ENCODE measurements around the gene ZNF644.
"Not testable (repeated sequence)": the region's sequence is repeated elsewhere in the genome, so short reads cannot be mapped to it uniquely, and the experiment has no call there.

The ZNF644 gene

GRCh38 chr1:90977522-90977921, 44.3 kb downstream of the ZNF644 start:
- DNase-seq: no peak

DNA sequence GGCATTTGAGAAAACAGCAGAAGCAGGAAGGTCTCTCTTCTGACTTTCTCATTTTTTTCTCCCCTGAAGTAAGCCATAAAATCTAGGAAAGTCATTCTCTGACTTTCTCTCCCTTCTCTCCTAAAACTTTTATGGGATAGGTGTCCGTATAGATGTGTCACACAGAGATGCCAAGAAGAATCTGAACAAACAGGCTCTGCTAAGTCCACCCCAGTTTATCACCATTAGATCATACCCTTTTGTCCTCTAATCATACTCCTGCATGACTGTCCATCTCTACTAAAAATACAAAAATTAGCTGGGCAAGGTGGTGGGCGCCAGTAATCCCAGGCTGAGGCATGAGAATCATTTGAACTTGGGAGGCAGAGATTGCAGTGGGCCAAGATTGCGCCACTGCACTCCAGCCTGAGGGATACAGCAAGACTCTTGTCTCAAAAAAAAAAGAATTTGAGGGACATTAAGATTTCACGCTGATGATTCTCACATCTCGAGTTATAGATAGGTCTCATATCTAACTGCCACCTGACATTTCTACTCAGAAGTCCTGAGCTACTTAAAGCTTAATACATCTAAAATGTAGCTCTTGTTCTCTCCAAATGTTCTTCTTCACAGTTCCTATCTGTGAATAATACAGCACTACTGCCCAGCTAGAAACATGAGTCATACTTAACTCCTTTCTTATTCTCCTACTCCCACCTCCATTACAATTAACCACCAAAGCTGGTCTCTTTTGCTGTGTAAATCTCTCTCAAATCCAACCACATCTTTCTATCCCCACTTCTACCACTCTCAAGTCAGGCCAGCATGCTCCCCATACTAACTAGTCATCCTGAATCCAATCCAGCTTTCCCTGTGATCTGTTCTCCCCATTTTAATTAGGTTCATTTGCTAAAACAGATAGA, 47.7 kb downstream of the ZNF644 start:
- DNase-seq: no peak

DNA sequence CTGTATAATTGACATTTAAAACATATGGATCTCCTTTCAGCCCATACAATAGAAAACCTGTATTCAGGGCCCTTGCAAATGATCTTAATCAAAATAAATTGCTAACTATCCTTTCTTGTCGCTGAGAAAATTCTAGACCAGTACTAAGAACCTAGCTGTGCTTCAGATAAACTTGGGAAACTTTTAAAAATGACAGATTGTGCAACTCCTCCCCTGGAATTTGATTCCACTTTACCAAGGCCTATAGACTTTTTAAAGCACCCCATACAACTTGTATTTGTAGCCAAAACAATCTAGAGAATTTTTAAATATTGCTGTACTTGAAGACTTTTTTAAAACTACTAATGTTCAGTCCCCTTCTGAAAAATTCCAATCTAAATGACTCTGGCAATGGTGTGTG, 51.6 kb downstream of the ZNF644 start:
- no peak for DNase-seq

DNA sequence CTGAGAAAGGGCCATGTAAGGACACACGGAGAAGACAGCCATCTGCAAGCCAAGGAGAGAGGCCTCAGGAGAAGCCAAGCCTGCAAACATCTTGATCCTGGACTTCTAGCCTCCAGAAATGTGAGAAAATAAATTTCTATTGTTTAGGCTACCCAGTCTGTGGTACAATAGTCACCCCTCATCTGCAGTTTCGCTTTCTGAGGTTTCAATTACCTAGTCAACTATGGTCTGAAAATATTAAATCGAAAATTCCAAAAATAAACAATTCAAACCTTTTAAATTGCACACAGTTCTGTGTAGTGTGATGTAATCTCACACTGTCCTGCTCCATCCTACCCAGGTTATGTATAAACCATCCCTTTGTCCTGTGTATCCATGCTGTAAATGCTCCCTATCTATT, 52.6 kb downstream of the ZNF644 start:
- DNase-seq: no peak

DNA sequence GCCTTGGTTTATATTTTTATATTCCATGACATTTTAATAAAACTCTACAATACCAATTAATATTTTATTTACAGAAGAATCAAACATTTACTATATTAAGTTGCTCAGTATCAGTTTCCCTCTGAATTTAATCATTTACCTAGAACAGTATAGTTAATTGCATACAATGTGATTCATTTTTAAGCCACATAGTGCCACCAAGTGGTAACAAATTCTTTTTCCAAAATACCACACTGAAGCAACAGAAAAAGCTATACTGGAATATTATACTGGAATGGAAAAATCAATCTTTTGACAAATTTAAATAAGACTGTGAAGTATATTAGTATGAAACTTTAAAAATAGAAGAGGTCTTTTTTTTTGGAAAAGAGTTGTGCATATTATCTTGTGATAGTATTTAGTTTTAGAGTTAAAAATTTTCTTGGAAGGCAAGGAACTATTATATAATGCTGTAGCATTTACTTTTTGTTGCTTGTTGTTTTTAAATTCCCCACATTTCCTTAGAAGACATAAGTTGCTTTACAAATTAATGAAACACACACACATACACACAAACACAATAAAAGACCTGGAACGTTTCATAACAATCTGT, 57.3 kb downstream of the ZNF644 start:
- DNase-seq: no peak

DNA sequence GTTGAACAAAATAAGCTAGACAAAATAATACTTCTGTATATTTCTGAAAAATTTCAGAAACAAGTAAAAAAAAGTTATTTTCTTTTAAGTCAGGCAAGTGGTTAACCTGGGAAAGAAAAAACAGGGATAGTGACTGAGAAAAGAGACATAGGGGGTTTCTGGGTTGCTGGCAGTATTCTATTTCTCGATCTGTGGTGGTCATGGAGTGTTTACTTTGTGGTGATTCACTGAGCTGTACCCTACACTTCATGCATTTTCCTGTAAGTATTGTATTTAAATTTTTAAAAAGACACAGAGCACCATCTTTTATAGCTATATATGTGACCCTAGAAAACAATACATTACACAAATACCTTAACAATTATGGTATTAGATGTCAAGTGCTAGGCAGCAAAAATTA, 58.2 kb downstream of the ZNF644 start:
- no peak for DNase-seq

GRCh38 chr1:90963236-90963635, 58.6 kb downstream of the ZNF644 start:
- DNase-seq: no peak

DNA sequence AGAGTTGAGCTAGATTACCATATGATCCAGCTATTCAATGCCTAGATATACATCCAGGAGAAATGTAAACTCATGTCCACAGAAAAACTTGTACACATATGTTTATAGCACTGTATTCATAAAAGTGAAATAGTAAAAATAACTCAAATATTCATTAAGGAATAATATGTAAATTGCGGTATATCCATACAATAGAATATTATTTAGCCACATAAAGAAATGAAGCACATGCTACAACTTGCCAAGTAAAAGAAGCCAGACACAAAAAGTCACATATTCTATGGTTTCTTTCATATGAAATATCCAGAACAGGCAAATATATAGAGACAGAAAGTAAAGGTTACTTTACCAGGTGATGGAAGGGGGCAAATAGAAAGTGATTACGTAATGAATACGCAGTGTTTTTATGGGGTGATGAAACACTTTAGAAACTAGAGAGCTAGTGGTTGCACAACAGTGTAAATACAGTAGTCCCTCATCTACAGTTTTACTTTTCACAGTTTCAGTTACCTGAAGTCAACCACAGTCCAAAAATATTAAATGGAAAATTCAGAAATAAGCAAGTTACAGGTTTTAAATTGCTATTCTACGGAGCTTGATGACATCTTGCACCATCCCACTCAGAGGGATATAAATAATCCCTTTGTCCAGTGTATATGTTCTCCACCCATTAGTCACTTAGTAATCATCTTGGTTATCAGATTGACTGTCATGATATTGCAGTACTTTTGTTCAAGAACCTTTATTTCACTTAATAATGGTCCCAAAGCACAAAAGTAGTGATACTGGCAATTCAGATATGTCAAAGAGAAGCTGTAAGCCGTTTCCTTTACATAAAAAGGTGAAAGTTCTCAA, 62.3 kb downstream of the ZNF644 start:
- DNase-seq: no peak

- DNase-seq: no peak
Observed at GRCh38 chr1:90957497-90957896, 64.3 kb downstream of the ZNF644 start.

DNA sequence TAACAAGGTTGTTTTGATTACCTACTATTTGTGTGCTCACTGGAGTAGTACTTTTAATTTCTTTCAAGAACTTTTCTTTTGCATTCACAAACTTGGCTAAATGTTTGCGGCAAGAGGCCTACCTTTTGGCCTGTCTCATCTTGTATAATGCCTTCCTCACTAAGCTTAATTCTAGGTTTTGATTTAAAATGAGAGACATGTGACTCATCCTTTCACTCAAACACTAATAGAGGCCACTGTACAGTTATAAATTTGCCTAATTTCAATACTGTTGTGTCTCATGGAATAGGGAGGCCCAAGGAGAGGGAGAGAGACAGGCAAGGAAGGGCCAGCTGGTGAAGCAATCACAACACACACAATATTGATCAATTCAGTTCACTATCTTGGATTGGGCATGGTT, 66.1 kb downstream of the ZNF644 start:
- no peak for DNase-seq

DNA sequence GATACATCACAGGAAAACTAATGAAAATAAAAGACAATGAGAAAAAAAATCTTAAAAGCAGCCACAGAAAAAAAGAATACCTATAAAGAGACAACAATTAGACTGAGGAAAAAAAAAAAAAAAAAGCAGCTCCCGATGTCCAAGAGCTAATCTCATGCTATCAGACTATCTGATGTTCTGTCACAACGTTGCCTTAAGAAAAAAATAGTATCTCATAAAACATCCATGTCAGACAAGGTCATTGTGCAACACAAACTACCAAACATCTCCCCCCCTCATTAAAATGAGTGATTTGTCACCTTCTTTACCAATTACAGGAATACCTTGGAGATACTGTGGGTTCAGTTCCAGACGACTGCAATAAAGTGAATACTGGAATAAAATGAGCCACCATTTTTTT, 68.9 kb downstream of the ZNF644 start:
- no peak for DNase-seq

- DNase-seq: no peak
Observed at GRCh38 chr1:90951009-90951408, 70.8 kb downstream of the ZNF644 start.

DNA sequence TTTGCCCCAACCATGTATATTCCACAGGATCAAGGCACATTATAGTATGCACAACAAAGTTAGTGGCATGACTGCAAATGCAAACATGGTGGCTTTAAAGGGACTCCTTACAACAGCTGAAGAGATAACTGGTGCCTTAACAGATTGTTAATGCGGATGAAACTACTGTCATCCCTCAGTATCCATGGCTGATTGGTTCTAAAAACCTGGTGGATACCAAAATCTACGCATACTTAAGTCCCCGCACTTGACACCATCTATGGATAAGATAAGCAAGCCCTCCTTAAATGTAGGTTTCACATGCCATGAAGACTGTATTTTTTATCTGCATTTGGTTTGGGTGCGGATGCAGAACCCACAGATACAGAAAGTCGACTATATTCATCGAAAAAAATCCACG, 73.5 kb downstream of the ZNF644 start:
- DNase-seq: no peak

DNA sequence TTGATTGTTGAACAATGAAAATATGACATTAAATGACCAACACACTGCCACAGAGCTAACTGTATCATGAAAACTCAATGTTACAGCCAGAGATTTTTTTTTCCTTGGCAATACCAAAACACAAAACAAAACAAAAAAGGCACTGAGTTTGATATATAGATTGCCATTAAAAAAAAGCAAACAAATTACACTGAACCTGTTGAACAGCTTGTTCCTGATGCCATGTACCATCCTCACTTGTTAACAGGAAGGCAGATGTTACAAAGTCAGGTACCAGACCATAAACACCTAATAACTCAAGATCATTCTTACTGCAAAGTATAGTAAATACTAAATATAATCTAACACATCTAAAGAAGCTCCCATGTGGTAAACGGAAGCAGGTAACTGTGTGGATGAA, 75.2 kb downstream of the ZNF644 start:
- DNase-seq: no peak

GRCh38 chr1:90945287-90945686, 76.5 kb downstream of the ZNF644 start:
- no peak for DNase-seq

- no peak for DNase-seq
Observed at GRCh38 chr1:90943966-90944365, 77.9 kb downstream of the ZNF644 start.

DNA sequence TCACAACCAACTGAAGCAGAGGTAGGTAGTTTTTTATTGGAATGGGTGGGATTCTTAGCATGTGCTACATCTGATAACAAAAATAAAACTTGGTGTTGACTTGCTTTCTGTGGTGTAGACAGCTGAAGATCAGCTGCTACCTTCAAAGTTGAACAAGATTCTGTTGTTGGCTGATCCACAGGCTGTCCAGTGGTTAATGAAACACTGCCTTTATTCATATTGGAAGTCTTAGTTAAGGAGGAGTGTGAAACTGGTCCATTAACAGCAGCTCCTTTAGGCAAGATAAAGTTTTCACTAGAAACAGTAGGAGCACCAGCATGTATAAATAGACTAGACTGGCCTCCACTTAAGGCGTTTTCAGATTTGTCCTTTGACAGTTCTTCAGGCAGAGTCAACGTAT, 81.1 kb downstream of the ZNF644 start:
- no peak for DNase-seq

DNA sequence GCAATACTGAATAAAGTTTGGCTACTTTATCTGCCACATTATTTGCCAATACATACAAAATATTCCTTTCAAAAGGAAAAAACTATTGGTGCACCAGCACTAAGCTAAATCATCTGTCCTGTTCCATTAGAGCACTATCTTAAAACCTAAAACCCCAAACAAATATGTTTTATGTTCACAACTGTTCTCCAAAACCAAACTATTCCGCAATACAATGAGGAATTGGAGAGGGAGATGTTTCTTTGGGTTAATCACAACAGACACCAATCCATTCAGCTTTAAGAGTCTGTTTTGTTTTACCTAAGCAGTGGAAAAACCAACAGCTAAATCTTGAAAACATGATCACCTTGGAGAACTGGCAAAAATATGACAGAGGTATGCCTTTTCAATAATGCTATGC, 85.1 kb downstream of the ZNF644 start:
- no peak for DNase-seq

GRCh38 chr1:90936061-90936460, 85.8 kb downstream of the ZNF644 start:
- no peak for DNase-seq

DNA sequence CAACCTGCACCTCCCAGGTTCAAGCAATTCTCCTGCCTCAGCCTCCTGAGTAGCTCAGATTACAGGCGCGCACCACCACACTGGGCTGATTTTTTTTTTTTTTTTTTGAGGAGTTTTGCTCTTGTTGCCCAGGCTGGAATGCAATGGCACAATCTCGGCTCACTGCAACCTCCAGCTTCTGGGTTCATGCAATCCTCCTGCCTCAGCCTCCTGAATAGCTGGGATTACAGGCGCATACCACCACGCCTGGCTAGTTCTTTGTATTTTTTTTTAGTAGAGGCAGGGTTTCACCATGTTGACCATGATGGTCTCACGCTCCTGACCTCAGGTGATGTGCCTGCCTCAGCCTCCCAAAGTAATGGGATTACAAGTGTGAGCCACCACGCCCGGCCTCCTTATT, 93.6 kb downstream of the ZNF644 start:
- DNase-seq: not testable (repeated sequence)

DNA sequence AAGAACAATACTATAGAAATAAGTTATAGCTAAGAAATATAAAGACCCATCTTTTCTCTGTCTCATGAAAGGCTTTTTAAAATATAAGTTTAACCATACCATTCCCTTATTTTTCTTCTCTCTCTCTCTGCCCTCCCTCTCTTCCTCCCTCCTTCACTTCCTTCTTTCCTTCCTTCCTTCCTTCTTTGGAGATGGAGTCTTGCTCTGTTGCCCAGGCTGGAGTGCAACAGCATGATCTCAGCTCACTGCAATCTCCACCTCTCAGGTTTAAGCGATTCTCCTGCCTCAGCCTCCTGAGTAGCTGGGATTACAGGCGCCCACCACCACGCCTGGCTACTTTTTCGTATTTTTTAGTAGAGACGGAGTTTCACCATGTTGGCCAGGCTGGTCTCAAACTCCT, 94.2 kb downstream of the ZNF644 start:
- DNase-seq: not testable (repeated sequence)

GRCh38 chr1:90926971-90927370, 94.9 kb downstream of the ZNF644 start:
- DNase-seq: no peak

Data from central memory CD4-positive, alpha-beta T cell (primary cell).